ENCODE measurements around the gene NFIC.

Gene NFIC

GRCh38 chr19:3474614-3475013 is 108.2 kb downstream of the NFIC start:
- H3K4me3 ChIP-seq (ENCODE audit: low read depth, low read length), result no peak overlapping the region
- DNase-seq (ENCODE audit: low read depth), result no peak

DNA sequence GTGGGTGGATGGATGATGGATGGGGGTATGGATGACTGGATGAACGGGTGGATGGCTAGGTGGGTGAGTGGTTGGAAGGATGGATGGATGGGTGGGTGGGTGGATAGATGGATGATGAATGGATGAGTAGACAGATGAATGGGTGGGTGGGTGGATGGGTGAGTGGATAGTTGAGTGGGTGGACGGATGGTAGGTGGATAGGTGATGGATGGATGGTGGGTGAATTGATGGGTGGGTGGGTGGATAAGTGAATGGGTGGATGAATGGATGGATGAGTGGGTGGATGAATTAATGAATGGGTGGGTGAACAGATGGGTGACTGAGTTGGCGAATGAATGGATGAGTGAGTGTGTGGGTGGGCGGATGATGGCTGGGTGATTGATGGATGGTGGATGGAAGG is 109.1 kb downstream of the NFIC start:
- H3K4me3 ChIP-seq (ENCODE audit: low read depth, low read length), result no peak overlapping the region
- DNase-seq (ENCODE audit: low read depth), result no peak

DNA sequence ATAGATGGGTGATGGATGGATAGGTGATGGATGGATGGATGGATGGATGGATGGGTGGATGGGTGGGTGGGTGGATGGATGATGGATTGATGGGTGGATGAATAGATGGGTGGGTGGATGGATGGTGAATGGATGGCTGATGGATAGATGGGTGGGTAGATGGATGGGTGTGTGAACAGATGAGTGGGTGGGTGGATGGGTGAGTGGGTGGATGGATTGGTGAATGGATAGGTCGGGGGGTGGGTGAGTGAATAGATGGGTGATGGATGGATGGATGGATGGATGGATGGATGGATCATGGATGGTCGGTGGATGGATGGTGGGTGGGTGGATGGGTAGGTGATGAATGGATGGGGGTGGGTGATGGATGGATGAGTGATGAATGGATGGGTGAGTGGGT is 110.4 kb downstream of the NFIC start:
- H3K4me3 ChIP-seq (ENCODE audit: low read depth, low read length), result no peak overlapping the region
- no peak for DNase-seq (ENCODE audit: low read depth)

- H3K4me3 ChIP-seq (ENCODE audit: low read depth, low read length), result no peak overlapping the region
Measured at GRCh38 chr19:3477506-3477905, 111.1 kb downstream of the NFIC start.

DNA sequence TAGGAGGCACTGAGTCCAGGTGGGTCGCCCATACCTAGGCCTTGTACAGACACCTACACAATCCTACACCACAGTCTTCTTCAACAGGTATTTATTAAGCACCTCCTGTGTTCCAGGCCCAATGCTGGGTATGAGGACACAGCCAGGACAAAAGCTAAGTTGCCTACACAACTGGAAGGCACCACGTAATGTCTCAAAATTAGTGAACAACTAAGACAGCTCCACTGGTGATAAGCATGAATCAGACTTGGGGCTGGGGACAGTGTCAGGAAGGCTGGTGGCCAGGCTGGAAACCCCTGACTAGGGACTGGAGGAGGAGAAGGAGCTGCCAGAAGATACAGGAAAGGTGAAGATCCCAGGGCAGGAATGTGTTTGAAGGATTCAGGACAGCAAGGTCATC is 111.6 kb downstream of the NFIC start:
- DNase-seq (ENCODE audit: low read depth), result no peak
- H3K4me3 ChIP-seq (ENCODE audit: low read depth, low read length), result no peak overlapping the region

More at GRCh38 chr19:3477506-3477905, 111.1 kb downstream of the NFIC start:
- DNase-seq (ENCODE audit: low read depth), result no peak

DNA sequence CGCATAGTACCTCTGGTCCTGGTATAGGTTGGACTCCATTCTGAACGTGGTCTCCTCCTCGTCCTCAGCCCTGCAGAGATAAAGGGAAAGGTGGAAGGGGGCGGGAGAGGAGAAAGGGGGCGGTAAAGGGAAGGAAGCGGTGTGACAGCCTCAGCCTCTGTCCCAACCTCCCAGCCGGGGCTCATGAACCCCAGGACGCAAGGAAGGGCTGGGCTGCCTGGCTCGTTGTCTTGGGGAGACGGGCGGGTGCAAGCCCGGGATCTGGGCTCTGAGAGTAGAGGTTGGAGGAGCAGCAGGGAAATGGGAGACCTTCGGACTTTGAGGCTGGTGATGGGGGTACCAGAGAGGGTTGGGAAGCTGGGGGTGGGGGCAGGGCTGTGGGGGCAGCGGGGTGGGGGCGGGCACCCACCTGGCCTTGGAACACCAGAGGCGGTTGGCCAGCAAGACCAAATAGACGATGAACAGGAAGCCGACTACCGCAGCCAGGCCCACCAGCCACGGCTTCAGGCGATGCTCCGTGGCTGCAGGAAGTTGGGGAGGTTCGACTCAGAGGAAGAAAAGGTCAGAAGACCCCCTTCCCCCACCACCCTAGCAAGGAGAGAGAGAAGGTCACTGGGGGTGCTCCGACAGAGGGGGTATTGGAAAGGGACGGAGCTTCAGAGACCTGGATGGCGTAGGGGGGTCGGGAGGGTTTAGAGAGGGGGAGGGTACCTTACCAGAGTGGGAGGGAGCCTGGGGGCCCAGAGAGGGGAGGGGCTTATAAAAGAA is 112.2 kb downstream of the NFIC start:
- no peak overlapping the region for H3K4me3 ChIP-seq (ENCODE audit: low read depth, low read length)
- DNase-seq (ENCODE audit: low read depth), result no peak

DNA sequence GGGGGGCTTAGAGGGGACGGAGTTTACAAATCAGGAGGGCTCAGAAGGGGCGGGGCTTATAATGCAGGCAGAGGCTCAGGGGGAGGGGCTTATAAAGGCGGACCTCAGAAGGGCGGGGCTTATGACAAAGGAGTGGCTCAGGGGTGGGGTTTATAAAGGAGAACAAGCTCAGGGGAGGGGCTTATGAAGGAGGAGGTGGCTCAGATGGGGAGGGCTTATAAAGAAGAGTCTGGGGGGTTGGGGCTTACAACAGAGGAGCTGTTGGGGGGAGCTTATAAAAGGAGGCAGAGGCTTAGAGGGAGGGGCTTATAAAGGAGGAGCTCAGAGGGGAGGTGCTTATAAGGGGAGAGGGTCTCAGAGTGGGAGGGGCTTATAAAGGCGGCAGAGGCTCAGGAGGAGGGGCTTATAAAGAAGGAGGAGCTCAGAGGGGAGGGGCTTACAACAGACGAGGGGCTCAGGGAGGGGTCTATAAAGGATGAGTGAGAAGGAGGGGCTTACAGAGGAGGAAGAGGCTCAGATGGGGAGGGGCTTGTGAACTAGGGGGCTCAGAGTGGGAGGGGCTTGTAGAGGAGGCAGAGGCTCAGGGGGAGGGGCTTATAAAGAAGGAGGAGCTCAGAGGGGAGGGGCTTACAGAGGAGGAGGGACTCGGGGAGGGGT is 112.9 kb downstream of the NFIC start:
- H3K4me3 ChIP-seq (ENCODE audit: low read depth, low read length), result no peak overlapping the region
- no peak for DNase-seq (ENCODE audit: low read depth)

- H3K4me3 ChIP-seq (ENCODE audit: low read depth, low read length), result no peak overlapping the region
- DNase-seq (ENCODE audit: low read depth), result no peak
Measured at GRCh38 chr19:3479834-3480215, 113.4 kb downstream of the NFIC start.

DNA sequence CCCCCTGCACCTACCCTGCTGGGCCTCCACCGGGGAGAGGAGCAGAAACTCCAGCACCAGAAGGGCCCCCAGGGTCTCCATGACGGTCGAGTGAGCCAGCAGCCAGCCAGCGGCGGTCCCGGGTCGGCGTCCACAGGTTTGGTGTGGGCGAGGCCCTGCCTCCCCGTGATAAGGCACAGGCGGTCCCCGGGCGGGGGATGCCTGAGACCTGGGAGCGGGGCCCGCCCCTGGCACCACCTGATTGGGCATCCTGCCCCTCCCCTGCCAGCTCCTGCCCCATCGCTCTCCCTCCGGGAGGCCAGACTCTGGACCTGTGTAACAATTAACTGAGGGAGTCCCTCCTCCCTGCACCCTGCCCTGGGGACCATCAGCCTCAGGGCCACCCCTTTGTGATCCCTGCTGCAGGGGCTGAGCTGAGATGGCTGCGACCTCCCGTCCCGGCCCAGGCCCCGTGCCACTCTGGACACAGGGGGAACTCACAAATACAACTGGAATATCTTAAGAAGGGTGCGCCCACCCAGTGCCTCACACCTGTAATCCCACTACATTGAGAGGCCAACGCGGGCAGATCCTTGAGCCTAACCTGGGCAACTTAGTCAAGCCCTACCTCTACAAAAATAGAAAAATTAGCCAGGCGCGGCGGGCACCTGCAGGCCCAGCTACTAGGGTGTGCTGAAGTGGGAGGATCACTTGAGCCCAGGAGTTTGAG is 114.2 kb downstream of the NFIC start, which contains the start of gene SMIM24:
Gene SMIM24, minus strand, starts transcription at position 143 of the 709 bp plus-strand sequence. Its CDS starts 62 bp downstream, at position 81.
- no peak for DNase-seq (ENCODE audit: low read depth)
- H3K4me3 ChIP-seq (ENCODE audit: low read depth, low read length), result no peak within 1 kb of the TSS

DNA sequence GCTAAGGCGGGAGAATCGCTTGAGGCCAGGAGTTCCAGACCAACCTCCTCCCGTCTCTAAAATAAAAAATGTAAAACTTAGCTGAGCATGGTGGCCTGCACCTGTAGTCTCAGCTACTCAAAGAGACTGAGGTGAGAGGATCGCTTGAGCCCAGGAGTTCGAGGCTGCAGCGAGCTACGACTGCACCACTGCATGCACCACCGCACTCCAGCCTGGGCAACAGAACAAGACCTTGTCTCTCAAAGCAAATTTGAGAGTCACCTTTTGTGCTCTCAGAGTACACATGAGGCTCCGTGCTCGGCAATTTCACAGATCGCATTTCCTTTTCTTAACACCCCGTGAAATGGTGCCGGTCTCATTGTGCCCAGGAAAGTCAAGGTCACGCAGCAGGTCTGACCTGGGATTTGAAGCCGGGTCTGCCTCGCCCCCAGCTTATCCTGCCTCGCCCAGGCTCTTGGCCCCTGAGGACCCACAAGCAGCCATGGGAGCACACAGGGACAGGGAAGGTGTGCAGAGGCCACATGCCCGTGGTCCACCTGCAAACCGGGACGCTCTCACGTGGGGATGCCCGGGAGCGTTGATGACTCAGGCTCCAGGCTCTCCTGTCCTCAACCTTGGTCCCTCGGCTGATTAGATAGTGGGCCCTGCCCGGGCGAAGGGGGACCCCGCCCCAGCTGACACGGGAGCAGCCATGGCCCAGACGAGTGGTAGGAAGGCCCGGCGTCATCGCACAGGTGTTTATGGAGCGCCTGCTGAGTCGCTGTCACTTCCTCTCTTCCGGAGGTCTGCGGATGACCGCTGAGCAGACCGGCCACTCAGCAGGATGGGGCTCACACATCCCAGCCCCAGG is 115.1 kb downstream of the NFIC start:
- no peak for DNase-seq (ENCODE audit: low read depth)
- no peak overlapping the region for H3K4me3 ChIP-seq (ENCODE audit: low read depth, low read length)

DNA sequence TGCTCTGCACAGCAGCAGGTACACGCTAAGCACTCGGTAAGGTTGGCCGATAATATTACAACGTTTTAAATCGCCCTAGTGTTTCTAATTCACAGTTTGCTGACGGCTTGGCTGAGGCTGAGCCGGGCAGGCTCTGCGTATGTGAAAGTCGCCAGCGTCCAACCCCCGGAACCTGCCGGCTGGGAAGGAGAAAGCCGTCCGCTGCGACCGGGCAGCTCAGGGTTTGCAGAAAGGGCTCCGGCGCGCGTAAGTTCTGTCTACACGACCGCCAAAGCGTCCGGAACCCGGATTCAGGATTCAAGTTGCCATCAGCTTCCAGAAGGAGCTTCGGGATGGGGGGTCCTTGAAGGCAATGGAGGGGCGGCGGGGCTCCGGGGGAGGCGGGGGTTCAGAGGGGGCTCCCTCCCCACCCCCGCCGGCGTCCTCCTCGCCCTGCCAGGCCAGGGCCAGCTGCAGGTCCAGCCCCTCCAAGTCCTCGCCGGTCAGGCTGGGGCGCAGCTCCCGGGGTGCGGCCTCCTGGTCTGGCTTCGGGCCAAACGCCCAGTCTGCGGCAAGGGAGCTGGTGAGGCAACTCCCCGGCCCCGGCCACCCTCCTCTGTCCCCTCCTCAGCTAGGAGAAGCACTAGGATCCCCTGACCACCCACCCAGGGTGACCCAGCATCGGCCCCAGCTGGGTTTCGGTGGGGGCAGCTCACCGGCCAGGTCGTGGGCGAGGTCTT is 116.3 kb downstream of the NFIC start:
- no peak for DNase-seq (ENCODE audit: low read depth)
- no peak overlapping the region for H3K4me3 ChIP-seq (ENCODE audit: low read depth, low read length)

GRCh38 chr19:3483226-3483628 is 116.8 kb downstream of the NFIC start, which contains the start of gene SMIM44:
Gene SMIM44 (minus strand): TSS chr19:3483441. CDS start chr19:3483403, 38 bp downstream.
- no peak for DNase-seq (ENCODE audit: low read depth)
- H3K4me3 ChIP-seq (ENCODE audit: low read depth, low read length), result no peak within 1 kb of the TSS

- no peak for DNase-seq (ENCODE audit: low read depth)
- H3K4me3 ChIP-seq (ENCODE audit: low read depth, low read length), result no peak overlapping the region
Measured at GRCh38 chr19:3491396-3492119, 125.2 kb downstream of the NFIC start.

DNA sequence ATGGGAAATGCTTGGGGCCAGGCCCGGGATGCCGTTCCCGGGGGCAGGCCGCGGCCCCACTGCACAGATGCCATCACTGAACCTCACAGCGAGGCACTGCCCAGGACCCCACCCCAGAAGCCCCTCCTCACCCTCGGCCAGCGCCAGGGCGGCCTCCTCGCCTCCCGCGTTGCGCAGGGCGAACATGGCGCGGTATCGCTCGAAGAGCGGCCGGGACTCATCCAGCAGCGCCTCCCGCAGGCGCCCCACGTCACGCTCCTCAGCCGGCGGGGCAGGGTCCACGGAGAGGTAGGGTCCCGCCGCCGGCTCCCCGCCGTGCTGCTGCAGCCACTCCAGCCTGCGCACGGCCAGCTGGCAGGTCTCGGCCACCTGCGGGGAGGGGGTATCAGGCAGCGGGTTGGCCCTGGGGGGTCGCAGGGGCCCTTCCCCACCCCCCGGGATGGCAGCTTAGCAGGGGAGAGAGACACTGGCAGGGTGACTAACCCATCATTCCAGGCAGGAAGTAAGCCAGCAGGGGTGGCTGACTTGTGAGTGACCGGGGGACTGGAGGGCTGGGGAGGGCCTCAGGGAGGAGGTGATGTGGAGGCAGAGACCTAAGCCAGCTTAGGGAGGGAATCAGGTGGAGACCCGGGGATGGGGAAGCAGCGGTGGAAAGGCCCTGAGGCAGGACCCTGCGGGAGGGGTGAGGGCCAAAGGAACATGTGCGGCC is 125.9 kb downstream of the NFIC start:
- H3K4me3 ChIP-seq (ENCODE audit: low read depth, low read length), result no peak overlapping the region
- no peak for DNase-seq (ENCODE audit: low read depth)

GRCh38 chr19:3492919-3493318 is 126.5 kb downstream of the NFIC start:
- no peak for DNase-seq (ENCODE audit: low read depth)
- H3K4me3 ChIP-seq (ENCODE audit: low read depth, low read length), result no peak overlapping the region

DNA sequence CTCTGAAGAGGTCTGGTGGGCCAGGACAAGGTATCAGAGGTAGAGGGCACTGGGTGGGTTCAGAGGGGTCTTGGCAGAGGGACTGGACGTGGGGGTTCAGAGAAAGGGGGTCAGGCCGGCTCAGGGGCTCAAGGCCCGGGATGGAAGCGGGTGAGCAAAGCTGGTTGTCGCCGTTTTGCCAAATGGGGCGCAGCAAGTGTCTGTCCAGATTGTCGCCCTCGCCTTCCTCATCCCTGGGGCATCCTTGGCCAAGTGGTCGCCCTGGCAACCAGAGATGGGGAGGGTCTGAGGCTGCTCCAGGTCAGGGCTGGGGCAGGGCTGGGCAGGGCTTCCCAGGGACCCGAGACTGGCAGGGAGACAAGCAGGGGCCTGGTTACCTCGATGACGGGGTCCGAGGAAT is 127.3 kb downstream of the NFIC start:
- no peak overlapping the region for H3K4me3 ChIP-seq (ENCODE audit: low read depth, low read length)
- no peak for DNase-seq (ENCODE audit: low read depth)

GRCh38 chr19:3494051-3494450 is 127.7 kb downstream of the NFIC start:
- DNase-seq (ENCODE audit: low read depth), result no peak
- no peak overlapping the region for H3K4me3 ChIP-seq (ENCODE audit: low read depth, low read length)

- H3K4me3 ChIP-seq (ENCODE audit: low read depth, low read length), result no peak overlapping the region
- DNase-seq (ENCODE audit: low read depth), result no peak
Measured at GRCh38 chr19:3494559-3494958, 128.2 kb downstream of the NFIC start.

Data from skeletal muscle cell (primary cell).